Calu3 (cell line): Measurements from ENCODE around the gene MGA. TPM values are rescaled to one million over a fixed set of nuclear protein-coding genes. Genes with fewer than 3 reads are reported as not detected.

Experiments used
- BruUV-seq: library from RNA; stranded (reverse); fragments of 400-500 nt; replicated peaks from 2 replicates; lab custom pipeline; 2021; lab: Mats Ljungman, UMichigan
- CTCF ChIA-PET: fragments of 300-600 bp; sonication (Branson Sonifier 250); formaldehyde crosslinking; loops from one replicate; lab custom pipeline; 2022; ENCODE audit warnings: antibody characterized with exemption; lab: Charles Lee
- DNase-seq: peaks from one replicate; pipeline ENCODE4 v3.0.0; 2022
- H3K27ac Mint-ChIP-seq: one replicate; pipeline ENCODE4 v1.8.0; 2022; ENCODE audit warnings: mixed read lengths; ENCODE audit not compliant: unreplicated experiment
- H3K27me3 Mint-ChIP-seq: one replicate; pipeline ENCODE4 v1.8.0; 2022; ENCODE audit warnings: mixed read lengths; ENCODE audit not compliant: unreplicated experiment
- H3K36me3 Mint-ChIP-seq: one replicate; pipeline ENCODE4 v1.8.0; 2022; ENCODE audit warnings: mild to moderate bottlenecking, moderate library complexity, mixed read lengths; ENCODE audit not compliant: insufficient read depth, unreplicated experiment
- H3K4me1 Mint-ChIP-seq: one replicate; pipeline ENCODE4 v1.8.0; 2022; ENCODE audit warnings: mild to moderate bottlenecking, low read depth, mixed read lengths; ENCODE audit not compliant: unreplicated experiment
- H3K4me3 Mint-ChIP-seq: one replicate; pipeline ENCODE4 v1.8.0; 2022; ENCODE audit warnings: mild to moderate bottlenecking, low read depth, moderate library complexity, mixed read lengths; ENCODE audit not compliant: unreplicated experiment
- H3K9me3 Mint-ChIP-seq: one replicate; pipeline ENCODE4 v1.8.0; 2022; ENCODE audit warnings: low read depth, mixed read lengths; ENCODE audit not compliant: unreplicated experiment
- intact Hi-C: fragments of 100-400 bp; cut with micrococcal nuclease; formaldehyde crosslinking; loops from one replicate; pipeline ENCODE4 v1.10.0; 2022; ENCODE audit not compliant: unreplicated experiment
- total RNA-seq: library from RNA; stranded (reverse); gene quantifications from 2 replicates; pipeline ENCODE4 v1.2.3, GENCODE V29; 2022
- TF ChIP-seq, protein P1 (sequence below): fragments of 200-600 bp; IDR thresholded peaks from one replicate; pipeline ENCODE4 v1.8.0; 2022; ENCODE audit warnings: antibody characterized with exemption; ENCODE audit not compliant: unreplicated experiment

The MGA gene
- total RNA-seq, 1 experiment from 2014 or later = 26.4 TPM

DNA sequence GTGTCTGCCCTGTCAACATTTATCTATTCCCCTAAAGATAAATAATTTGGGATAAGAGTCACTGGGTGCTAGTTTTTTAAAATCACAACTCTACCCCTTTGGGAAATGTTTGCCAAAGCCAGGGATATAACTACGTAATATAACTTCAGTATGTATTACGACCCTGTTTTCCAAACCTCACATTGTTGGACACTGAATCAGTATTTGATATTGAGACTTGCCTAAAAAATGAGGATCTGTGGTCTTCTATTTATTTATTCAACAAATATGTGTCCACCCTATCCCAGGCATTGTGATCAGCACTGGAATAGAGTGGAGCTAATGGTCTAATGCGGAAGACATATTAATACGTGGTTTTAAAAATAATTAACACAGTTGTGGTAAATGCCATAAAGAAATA is 4.5 kb upstream of the MGA start:
- Mint-ChIP-seq H3K4me1 (peaks cover 3% of the 10 kb centered on the region), H3K4me3 (no peak overlapping the region), H3K9me3 (no peaks in the 10 kb centered on the region), H3K36me3 (peaks cover 8% of the 10 kb centered on the region), H3K27me3 (no peaks in the 10 kb centered on the region), H3K27ac (no peak overlapping the region)
- intact Hi-C loops = no loop called here
- TF ChIP-seq, protein P1, sequence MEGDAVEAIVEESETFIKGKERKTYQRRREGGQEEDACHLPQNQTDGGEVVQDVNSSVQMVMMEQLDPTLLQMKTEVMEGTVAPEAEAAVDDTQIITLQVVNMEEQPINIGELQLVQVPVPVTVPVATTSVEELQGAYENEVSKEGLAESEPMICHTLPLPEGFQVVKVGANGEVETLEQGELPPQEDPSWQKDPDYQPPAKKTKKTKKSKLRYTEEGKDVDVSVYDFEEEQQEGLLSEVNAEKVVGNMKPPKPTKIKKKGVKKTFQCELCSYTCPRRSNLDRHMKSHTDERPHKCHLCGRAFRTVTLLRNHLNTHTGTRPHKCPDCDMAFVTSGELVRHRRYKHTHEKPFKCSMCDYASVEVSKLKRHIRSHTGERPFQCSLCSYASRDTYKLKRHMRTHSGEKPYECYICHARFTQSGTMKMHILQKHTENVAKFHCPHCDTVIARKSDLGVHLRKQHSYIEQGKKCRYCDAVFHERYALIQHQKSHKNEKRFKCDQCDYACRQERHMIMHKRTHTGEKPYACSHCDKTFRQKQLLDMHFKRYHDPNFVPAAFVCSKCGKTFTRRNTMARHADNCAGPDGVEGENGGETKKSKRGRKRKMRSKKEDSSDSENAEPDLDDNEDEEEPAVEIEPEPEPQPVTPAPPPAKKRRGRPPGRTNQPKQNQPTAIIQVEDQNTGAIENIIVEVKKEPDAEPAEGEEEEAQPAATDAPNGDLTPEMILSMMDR = no peak
- DNase-seq = no peak
- CTCF ChIA-PET = no interaction called here
- BruUV-seq = no TSS peak

DNA sequence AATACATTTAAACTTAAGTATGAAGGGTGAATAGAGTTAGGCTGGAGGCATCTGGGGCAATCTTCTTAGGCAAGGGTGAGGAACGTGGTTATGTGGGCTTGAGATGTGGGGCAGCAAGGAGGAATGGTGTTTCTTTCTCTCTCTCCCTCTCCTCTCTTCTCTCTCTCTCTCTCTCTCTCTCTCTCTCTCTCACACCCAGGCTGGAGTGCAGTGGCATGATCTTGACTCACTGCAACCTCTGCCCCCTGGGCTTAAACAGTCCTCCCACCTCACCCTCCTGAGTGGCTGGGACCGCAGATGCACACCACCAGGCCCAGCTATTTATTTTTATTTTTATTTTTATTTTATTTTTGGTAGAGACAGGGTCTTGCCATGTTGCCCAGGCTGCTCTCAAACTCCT is 4.0 kb upstream of the MGA start:
- H3K27me3 Mint-ChIP-seq = no peaks in the 10 kb centered on the region
- BruUV-seq = no TSS peak
- H3K27ac Mint-ChIP-seq = no peak overlapping the region
- CTCF ChIA-PET = no interaction called here
- H3K4me1 Mint-ChIP-seq = peaks cover 7% of the 10 kb centered on the region
- no peaks in the 10 kb centered on the region for H3K9me3 Mint-ChIP-seq
- intact Hi-C loops = no loop called here
- H3K4me3 Mint-ChIP-seq = no peak overlapping the region
- TF ChIP-seq, protein P1 = no peak
- H3K36me3 Mint-ChIP-seq = peaks cover 13% of the 10 kb centered on the region
- DNase-seq = no peak

DNA sequence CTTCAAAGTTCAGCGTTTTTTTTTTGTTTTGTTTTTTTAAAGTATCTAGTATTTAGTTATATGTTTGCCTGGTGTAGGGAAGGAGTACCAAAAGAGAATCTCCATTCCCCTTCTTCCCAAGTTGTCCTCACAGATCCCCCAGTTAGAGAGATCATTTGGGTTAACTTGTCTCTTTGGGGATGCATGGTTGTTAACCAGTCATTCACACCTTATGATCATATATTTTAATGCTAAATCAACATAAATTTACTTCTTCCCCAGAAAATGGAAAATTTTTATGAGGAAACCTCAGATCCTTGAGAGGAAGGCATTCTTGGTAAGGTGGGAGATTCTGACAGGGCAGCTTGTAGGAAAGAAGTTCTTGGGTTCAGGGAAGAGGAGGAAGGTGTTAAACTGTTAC is 1.5 kb upstream of the MGA start:
- Mint-ChIP-seq H3K4me1 (peaks cover 8% of the 10 kb centered on the region), H3K4me3 (no peak overlapping the region), H3K27ac (no peak overlapping the region), H3K36me3 (peaks cover 20% of the 10 kb centered on the region), H3K9me3 (no peaks in the 10 kb centered on the region), H3K27me3 (no peaks in the 10 kb centered on the region)
- no TSS peak for BruUV-seq
- intact Hi-C loops = no loop called here
- DNase-seq = no peak
- CTCF ChIA-PET = no interaction called here
- TF ChIP-seq, protein P1 = no peak

DNA sequence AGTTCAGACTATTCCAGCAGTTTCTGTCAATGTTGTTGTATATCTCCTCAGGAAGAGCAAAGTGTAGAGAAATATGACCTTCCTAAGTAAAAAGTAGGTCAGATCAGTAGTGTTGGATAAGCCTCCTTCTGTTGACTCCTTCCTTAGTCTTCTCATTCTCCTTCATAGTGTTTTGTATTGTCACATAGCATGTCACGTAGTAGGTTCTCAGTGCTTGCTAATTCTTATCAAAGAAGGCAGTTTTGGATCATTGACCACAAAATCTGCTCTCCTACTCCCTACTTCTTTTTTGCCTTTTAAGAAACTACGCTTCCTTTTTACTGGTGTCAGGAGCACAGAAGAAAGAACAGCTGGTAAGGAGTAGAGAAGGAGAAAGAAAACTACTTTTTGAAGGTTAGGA is 1.0 kb upstream of the MGA start:
- intact Hi-C loops = no loop called here
- no TSS peak for BruUV-seq
- CTCF ChIA-PET = no interaction called here
- H3K27ac Mint-ChIP-seq = no peak overlapping the region
- H3K4me3 Mint-ChIP-seq = no peak overlapping the region
- TF ChIP-seq, protein P1 = no peak
- no peak for DNase-seq
- H3K27me3 Mint-ChIP-seq = no peaks in the 10 kb centered on the region
- H3K36me3 Mint-ChIP-seq = peaks cover 20% of the 10 kb centered on the region
- no peaks in the 10 kb centered on the region for H3K9me3 Mint-ChIP-seq
- peaks cover 8% of the 10 kb centered on the region for H3K4me1 Mint-ChIP-seq

DNA sequence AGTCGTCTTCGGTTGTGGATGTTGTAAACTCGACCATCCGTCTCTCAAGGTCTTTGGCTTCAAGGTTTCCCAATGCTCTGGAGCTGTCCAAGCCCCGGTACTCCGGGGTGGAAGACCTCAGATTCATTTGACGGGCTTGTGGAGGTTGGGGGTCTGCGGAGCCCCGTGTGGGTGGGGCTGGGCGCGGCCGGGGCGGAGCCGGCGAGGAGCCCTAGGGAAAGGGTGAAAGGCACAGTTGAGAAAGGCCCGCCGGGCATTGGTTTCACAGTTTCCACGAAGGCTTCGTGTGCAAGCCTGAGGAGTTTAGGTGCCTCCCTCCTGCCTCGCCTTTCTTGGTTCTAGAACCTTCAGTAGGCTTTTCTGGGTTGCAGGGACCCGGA is 360 bp upstream of the MGA start:
- no peak for DNase-seq
- peaks cover 8% of the 10 kb centered on the region for H3K4me1 Mint-ChIP-seq
- H3K36me3 Mint-ChIP-seq = peaks cover 20% of the 10 kb centered on the region
- H3K27me3 Mint-ChIP-seq = no peaks in the 10 kb centered on the region
- BruUV-seq = no TSS peak
- H3K27ac Mint-ChIP-seq = no peak overlapping the region
- CTCF ChIA-PET = no interaction called here
- no peaks in the 10 kb centered on the region for H3K9me3 Mint-ChIP-seq
- H3K4me3 Mint-ChIP-seq = peak overlapping the region; percentile 85
- intact Hi-C loops = no loop called here
- TF ChIP-seq, protein P1 = no peak
